ENCODE measurements around the gene PALLD. TPM values are rescaled to one million over a fixed set of nuclear protein-coding genes. Genes with fewer than 3 reads are reported as not detected.

Gene PALLD
- total RNA-seq, 3 donors from 2014 or later, result 0.94 to 2.4 (median 1.2) TPM

GRCh38 chr4:168524897-168525296, 28.0 kb downstream of the PALLD start:
- H3K27me3 Mint-ChIP-seq (ENCODE audit: low read depth), result peaks cover 15% of the 10 kb centered on the region
- DNase-seq (no peak), ATAC-seq (no peak)
- H3K9me3 Mint-ChIP-seq, result no peaks in the 10 kb centered on the region
- H3K4me1 Mint-ChIP-seq (ENCODE audit: low read depth), result no peaks in the 10 kb centered on the region
- no peaks in the 10 kb centered on the region for H3K36me3 Mint-ChIP-seq (ENCODE audit: insufficient read depth)
- no peak overlapping the region for H3K4me3 Mint-ChIP-seq

DNA sequence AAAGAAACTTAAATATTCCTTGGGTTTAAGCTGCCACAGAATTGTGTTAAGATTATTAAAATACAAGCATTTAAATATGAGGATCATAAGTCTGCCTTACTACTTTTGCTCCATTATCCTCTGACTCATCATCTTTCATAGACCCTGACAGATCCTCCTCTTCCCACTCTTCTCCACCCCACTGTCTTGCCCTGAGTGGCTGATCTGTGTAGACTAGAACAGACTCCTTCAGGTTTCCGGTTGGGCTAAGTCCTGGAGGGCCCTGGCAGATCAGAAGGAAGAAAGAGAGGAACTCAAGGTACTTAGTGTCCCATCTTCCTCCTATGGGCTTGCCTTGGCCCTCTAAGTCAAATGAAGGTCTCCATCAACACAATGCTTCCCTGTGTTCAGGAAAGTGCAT, 30.7 kb downstream of the PALLD start:
- ATAC-seq, result no peak
- Mint-ChIP-seq H3K4me1 (ENCODE audit: low read depth) (no peaks in the 10 kb centered on the region), H3K27me3 (ENCODE audit: low read depth) (peaks cover 15% of the 10 kb centered on the region), H3K4me3 (no peak overlapping the region), H3K9me3 (no peaks in the 10 kb centered on the region), H3K36me3 (ENCODE audit: insufficient read depth) (no peaks in the 10 kb centered on the region)
- no peak for DNase-seq

DNA sequence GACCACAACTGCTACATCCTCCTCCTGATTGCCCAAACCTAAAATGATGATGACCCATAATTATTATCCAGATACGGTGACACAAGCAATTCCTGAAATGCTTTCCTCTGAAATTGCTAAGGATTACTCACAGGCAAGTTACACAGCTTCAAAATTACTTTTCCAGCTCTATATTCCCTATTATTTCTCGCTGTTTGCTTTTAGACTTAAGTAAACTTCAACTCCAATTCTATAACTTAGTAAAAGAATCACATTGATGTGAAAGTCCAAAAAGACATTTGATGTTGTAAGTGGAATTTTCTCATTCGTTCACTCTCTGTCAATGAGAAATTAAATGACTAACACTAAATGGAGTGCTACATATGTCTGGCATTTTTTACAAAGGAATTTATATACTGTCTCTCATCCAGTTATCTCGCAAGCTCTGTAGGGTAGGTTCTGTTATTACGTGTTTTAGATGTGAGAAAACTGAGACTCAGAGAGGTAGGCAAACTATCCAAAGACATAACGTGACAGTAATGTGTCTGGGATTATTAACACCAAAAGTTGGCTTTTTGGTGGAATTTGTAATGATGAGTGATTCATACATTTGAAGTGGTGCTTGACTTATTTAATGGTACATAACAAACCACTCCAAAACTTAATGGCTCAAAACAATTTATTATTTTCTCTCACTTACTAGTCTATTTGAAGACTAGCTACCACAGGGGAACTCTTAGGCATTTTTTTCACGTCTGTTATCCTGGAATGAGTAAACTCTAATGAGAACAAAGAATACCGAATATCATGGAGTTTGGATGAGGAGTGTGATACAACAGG, 31.5 kb downstream of the PALLD start:
- Mint-ChIP-seq H3K4me3 (no peak overlapping the region), H3K27me3 (ENCODE audit: low read depth) (peaks cover 15% of the 10 kb centered on the region), H3K4me1 (ENCODE audit: low read depth) (no peaks in the 10 kb centered on the region), H3K9me3 (no peaks in the 10 kb centered on the region), H3K36me3 (ENCODE audit: insufficient read depth) (no peaks in the 10 kb centered on the region)
- no peak for DNase-seq
- no peak for ATAC-seq

DNA sequence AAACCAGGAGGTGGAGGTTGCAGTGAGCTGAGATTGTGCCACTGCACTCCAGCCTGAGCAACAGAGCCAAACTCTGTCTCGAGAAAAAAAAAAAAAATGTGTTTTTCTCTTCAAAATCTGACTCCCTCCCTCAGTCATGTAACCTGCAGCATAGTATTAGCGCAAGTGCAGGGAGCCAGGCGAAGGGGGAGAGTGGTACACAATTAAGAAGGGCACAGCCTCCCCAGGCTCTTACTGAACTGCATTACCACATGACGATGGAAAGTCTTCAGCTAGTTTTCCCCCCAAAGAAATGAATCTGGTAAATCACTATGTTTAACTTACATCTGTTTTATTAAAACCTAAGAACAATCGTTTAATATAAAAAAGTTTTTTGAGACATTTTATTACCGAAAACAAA, 32.4 kb downstream of the PALLD start:
- no peak overlapping the region for H3K4me3 Mint-ChIP-seq

DNA sequence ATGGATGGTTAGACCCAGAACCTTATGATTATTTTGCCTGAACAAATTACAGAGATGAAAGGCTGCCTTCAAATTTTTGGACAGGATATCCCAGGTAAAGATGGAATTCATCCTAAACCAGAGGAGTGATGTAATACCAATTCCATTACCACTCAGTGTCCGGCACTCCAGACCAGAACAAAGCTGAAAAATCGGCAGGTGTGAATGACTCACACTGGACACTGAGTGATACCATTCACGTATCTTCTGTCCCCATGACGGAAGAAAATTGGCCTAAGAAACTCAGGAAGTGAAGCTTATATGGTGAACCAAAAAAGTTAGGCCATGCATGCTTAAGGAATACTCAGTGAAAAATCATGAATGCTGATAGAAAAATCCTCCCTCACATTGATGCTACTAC, 34.5 kb downstream of the PALLD start:
- H3K27me3 Mint-ChIP-seq (ENCODE audit: low read depth), result peaks cover 12% of the 10 kb centered on the region
- no peaks in the 10 kb centered on the region for H3K36me3 Mint-ChIP-seq (ENCODE audit: insufficient read depth)
- no peaks in the 10 kb centered on the region for H3K9me3 Mint-ChIP-seq
- H3K4me3 Mint-ChIP-seq, result no peak overlapping the region
- peaks cover 1% of the 10 kb centered on the region for H3K4me1 Mint-ChIP-seq (ENCODE audit: low read depth)
- no peak for ATAC-seq
- no peak for DNase-seq

More for the DNA sequence above, 32.4 kb downstream of the PALLD start:
- ATAC-seq, result no peak
- no peaks in the 10 kb centered on the region for H3K9me3 Mint-ChIP-seq
- peaks cover 15% of the 10 kb centered on the region for H3K27me3 Mint-ChIP-seq (ENCODE audit: low read depth)
- no peaks in the 10 kb centered on the region for H3K36me3 Mint-ChIP-seq (ENCODE audit: insufficient read depth)
- no peak for DNase-seq
- H3K4me1 Mint-ChIP-seq (ENCODE audit: low read depth), result no peaks in the 10 kb centered on the region

DNA sequence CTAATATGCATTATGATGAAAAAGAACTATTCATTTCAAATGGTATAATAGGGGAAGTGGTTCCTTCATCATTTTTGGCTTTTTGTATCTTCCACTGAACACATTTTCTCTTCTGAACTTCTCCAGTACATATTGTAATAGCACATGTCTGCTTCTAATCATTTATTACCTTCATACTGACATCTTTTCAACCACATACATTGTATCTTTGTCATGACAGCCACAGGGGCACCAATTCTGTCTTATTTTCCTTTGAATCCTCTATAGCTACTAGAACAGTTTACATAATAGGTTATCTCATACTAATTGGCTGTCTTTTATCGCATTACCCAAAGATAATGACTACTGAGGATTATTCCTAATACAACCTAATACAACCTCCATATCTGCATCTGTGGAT, 37.7 kb downstream of the PALLD start:
- no peak overlapping the region for H3K4me3 Mint-ChIP-seq
- no peak for ATAC-seq

DNA sequence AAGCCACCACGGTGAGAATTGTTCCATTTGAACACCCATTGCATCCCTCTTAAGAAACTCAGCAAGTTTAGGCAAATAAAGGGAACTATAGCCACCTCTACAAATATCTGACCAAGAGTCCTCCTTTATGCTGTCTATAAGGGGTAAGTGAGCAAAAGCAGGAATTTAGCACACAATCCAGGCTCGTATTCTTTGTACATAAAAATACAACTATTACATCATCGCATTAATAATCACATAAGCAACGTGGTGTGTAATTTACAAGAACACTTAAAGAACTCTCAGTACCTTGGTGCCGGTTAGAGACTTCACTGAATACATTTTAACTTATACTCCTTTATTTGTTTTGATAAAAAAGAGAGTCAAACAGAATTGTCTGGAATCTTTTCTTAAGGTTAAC, 38.8 kb downstream of the PALLD start:
- ATAC-seq (no peak), DNase-seq (no peak)
- Mint-ChIP-seq H3K27me3 (ENCODE audit: low read depth) (peaks cover 3% of the 10 kb centered on the region), H3K4me1 (ENCODE audit: low read depth) (peaks cover 2% of the 10 kb centered on the region), H3K4me3 (no peak overlapping the region), H3K36me3 (ENCODE audit: insufficient read depth) (no peaks in the 10 kb centered on the region), H3K9me3 (no peaks in the 10 kb centered on the region)

More for the DNA sequence above, 37.7 kb downstream of the PALLD start:
- Mint-ChIP-seq H3K4me1 (ENCODE audit: low read depth) (peaks cover 2% of the 10 kb centered on the region), H3K27me3 (ENCODE audit: low read depth) (peaks cover 5% of the 10 kb centered on the region), H3K36me3 (ENCODE audit: insufficient read depth) (no peaks in the 10 kb centered on the region), H3K9me3 (no peaks in the 10 kb centered on the region)
- DNase-seq, result no peak

DNA sequence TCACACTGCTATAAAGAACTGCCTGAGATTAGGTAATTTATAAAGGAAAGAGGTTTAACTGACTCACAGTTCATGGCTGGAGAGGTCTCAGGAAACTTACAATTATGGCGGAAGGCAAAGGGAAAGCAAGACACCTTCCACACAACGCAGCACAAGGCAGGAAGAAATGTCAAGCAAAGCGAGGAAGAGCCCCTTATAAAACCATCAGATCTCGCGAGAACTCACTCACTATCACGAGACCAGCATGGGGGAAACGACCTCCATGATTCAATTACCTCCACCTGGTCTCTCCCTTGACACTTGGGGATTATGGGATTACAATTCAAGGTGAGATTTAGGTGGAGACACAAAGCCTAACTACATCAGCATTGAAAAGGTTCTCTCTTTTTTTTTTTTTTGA, 39.6 kb downstream of the PALLD start:
- DNase-seq (no peak), ATAC-seq (no peak)
- Mint-ChIP-seq H3K4me1 (ENCODE audit: low read depth) (peaks cover 2% of the 10 kb centered on the region), H3K36me3 (ENCODE audit: insufficient read depth) (no peaks in the 10 kb centered on the region), H3K4me3 (no peak overlapping the region), H3K9me3 (no peaks in the 10 kb centered on the region), H3K27me3 (ENCODE audit: low read depth) (peaks cover 3% of the 10 kb centered on the region)

DNA sequence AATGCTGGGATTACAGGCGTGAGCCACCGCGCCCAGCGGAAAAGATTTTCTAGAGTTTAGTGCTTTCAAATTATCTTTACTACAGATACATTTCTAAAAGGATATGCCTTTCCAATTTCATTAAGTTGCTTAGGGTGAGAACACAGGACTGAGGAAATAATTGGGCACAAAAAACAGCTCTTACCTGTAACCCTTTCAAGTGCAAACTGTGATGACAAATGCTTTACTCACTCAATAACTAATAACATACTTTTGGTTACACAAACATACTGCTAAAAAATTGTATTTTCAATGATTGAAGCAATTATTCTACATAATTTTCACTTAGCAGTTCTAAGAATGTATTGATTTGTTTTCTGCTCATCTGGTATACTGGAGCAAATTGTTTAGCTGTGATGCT, 40.2 kb downstream of the PALLD start:
- Mint-ChIP-seq H3K27me3 (ENCODE audit: low read depth) (peaks cover 3% of the 10 kb centered on the region), H3K36me3 (ENCODE audit: insufficient read depth) (no peaks in the 10 kb centered on the region), H3K4me3 (no peak overlapping the region), H3K4me1 (ENCODE audit: low read depth) (peaks cover 2% of the 10 kb centered on the region), H3K9me3 (no peaks in the 10 kb centered on the region)
- ATAC-seq (no peak), DNase-seq (no peak)

GRCh38 chr4:168537571-168537970, 40.7 kb downstream of the PALLD start:
- Mint-ChIP-seq H3K4me3 (no peak overlapping the region), H3K9me3 (no peaks in the 10 kb centered on the region), H3K36me3 (ENCODE audit: insufficient read depth) (no peaks in the 10 kb centered on the region), H3K27me3 (ENCODE audit: low read depth) (peaks cover 3% of the 10 kb centered on the region), H3K4me1 (ENCODE audit: low read depth) (peaks cover 2% of the 10 kb centered on the region)
- DNase-seq (no peak), ATAC-seq (no peak)

GRCh38 chr4:168538632-168539031, 41.8 kb downstream of the PALLD start:
- no peaks in the 10 kb centered on the region for H3K9me3 Mint-ChIP-seq
- DNase-seq, result no peak
- H3K36me3 Mint-ChIP-seq (ENCODE audit: insufficient read depth), result no peaks in the 10 kb centered on the region
- peaks cover 3% of the 10 kb centered on the region for H3K27me3 Mint-ChIP-seq (ENCODE audit: low read depth)
- H3K4me1 Mint-ChIP-seq (ENCODE audit: low read depth), result peaks cover 2% of the 10 kb centered on the region
- H3K4me3 Mint-ChIP-seq, result no peak overlapping the region
- no peak for ATAC-seq

- Mint-ChIP-seq H3K4me1 (ENCODE audit: low read depth) (peaks cover 2% of the 10 kb centered on the region), H3K4me3 (no peak overlapping the region), H3K9me3 (no peaks in the 10 kb centered on the region), H3K36me3 (ENCODE audit: insufficient read depth) (no peaks in the 10 kb centered on the region), H3K27me3 (ENCODE audit: low read depth) (peaks cover 5% of the 10 kb centered on the region)
- DNase-seq (no peak), ATAC-seq (peak; percentile 71 to 76)
These were observed 43.2 kb downstream of the PALLD start for GRCh38 chr4:168540086-168540485.

GRCh38 chr4:168540503-168541265, 43.8 kb downstream of the PALLD start:
- no peak overlapping the region for H3K4me3 Mint-ChIP-seq
- ATAC-seq (no peak), DNase-seq (no peak)
- H3K27me3 Mint-ChIP-seq (ENCODE audit: low read depth), result peaks cover 7% of the 10 kb centered on the region
- H3K4me1 Mint-ChIP-seq (ENCODE audit: low read depth), result peaks cover 2% of the 10 kb centered on the region
- no peaks in the 10 kb centered on the region for H3K36me3 Mint-ChIP-seq (ENCODE audit: insufficient read depth)
- no peaks in the 10 kb centered on the region for H3K9me3 Mint-ChIP-seq

- DNase-seq, result no peak
- Mint-ChIP-seq H3K27me3 (ENCODE audit: low read depth) (peaks cover 4% of the 10 kb centered on the region), H3K4me1 (ENCODE audit: low read depth) (no peaks in the 10 kb centered on the region), H3K9me3 (no peaks in the 10 kb centered on the region), H3K4me3 (no peak overlapping the region), H3K36me3 (ENCODE audit: insufficient read depth) (no peaks in the 10 kb centered on the region)
- no peak for ATAC-seq
These were observed 44.6 kb downstream of the PALLD start for GRCh38 chr4:168541266-168541953.
